K562 (cell line): ENCODE results near the gene TSPAN18. TPM values are rescaled to one million over a fixed set of nuclear protein-coding genes. Genes with fewer than 3 reads are reported as not detected.

Experiments
- AFF4 ChIP-seq: sonication (generic); formaldehyde crosslinking; IDR thresholded peaks from 2 replicates; pipeline ENCODE4 v1.8.0; 2023; ENCODE audit warnings: mild to moderate bottlenecking, missing genetic modification reagents
- CXXC5 ChIP-seq: fragments of 250-450 bp; sonication (Bioruptor Pico); IDR thresholded peaks from 2 replicates; pipeline ENCODE4 v1.8.0; 2022; ENCODE audit warnings: inconsistent platforms, mild to moderate bottlenecking, moderate library complexity
- HMG20B ChIP-seq: fragments of 250-450 bp; sonication (Bioruptor Pico); IDR thresholded peaks from 2 replicates; pipeline ENCODE4 v1.5.0; 2021; ENCODE audit warnings: mild to moderate bottlenecking
- NCOA4 ChIP-seq: fragments of 450-650 bp; IDR thresholded peaks from 2 replicates; pipeline ENCODE4 v1.6.1; 2018; ENCODE audit warnings: mild to moderate bottlenecking; ENCODE audit not compliant: partially characterized antibody
- RFX5 ChIP-seq: IDR thresholded peaks from 2 replicates; pipeline ENCODE4 v1.6.1; 2011; ENCODE audit warnings: low read depth, mild to moderate bottlenecking, improper control_type of control experiment, low read length
- SIRT6 ChIP-seq: IDR thresholded peaks from one replicate; pipeline ENCODE4 v1.6.1; 2012; ENCODE audit warnings: low read depth, mild to moderate bottlenecking, control low read depth, inconsistent platforms, low read length, moderate library complexity
- SRSF1 ChIP-seq: fragments of 200-400 bp; formaldehyde crosslinking; IDR thresholded peaks from 2 replicates; pipeline ENCODE4 v1.6.1; 2017; ENCODE audit warnings: mild to moderate bottlenecking, low read depth, low read length, moderate library complexity
- THAP7 ChIP-seq: fragments of 250-450 bp; sonication (Bioruptor Pico); IDR thresholded peaks from 2 replicates; pipeline ENCODE4 v1.5.0; 2021
- ZBTB43 ChIP-seq: sonication (generic); formaldehyde crosslinking; IDR thresholded peaks from 2 replicates; pipeline ENCODE4 v1.8.0; 2023; ENCODE audit warnings: mild to moderate bottlenecking, missing genetic modification reagents
- polyA plus RNA-seq, 8 experiments: library from polyadenylated mRNA; depleted of rRNA in 4 of 8; stranded (reverse) in 5 of 8; unstranded in 3 of 8; fragments of >200 nt; fragmentation: Nextera tagmentation in 2 of 8; fragmentation: Illumina TruSeq in 1 of 8; extraction: Ambion mirVana in 2 of 8; extraction: Trizol in 1 of 8; gene quantifications; 2 replicates each; pipeline versions ENCODE4 v1.2.1 to v1.2.3, GENCODE V29; 2011 to 2014; ENCODE audit warnings: inconsistent platforms in 1 of 8, missing spikeins in 1 of 8
- total RNA-seq, 7 experiments: library from RNA; depleted of rRNA in 6 of 7; stranded (reverse); fragments of >200 nt in 6 of 7; fragmentation: Illumina TruSeq in 2 of 7; extraction: Trizol in 2 of 7; gene quantifications; 2 replicates each; pipeline versions ENCODE4 v1.2.1 to v1.2.3, GENCODE V29; 2011 to 2021; ENCODE audit warnings: low replicate concordance in 1 of 7

TSPAN18 gene
- total and polyA plus RNA-seq, 9 of the 15 experiments (the other 6 are each of a cell fraction or from before 2014, with no cell fraction given) = 0.17 to 0.35 (median 0.22) TPM; not detected in 4

GRCh38 chr11:44727373-44728287 is 868 bp downstream of the TSPAN18 start (continued):
- TF ChIP-seq AFF4 (CRISPR knock-in tag) (no peak), SRSF1 (no peak), CXXC5 (CRISPR knock-in tag) (peak; percentile 56), NCOA4 (no peak), SIRT6 (no peak), THAP7 (CRISPR knock-in tag) (no peak), ZBTB43 (no peak), HMG20B (CRISPR knock-in tag) (no peak), RFX5 (no peak)
